Ascending aorta (tissue), 2 donors: ENCODE results near the gene CD6. TPM values are rescaled to one million over a fixed set of nuclear protein-coding genes. Genes with fewer than 3 reads are reported as not detected.

Source experiments
- DNase-seq, 2 donors: peaks; one replicate each; pipeline ENCODE4 v3.0.0-alpha.2; 2019; ENCODE audit warnings: low spot score in 2 of 2
- H3K27ac ChIP-seq, 2 donors: fragments of 200-600 bp; sonication (generic); one replicate each; pipeline ENCODE4 v1.5.1; 2016 to 2017; ENCODE audit warnings: mild to moderate bottlenecking in 1 of 2
- H3K27me3 ChIP-seq: fragments of 200-600 bp; sonication (generic); one replicate; pipeline ENCODE4 v1.5.1; 2017
- H3K36me3 ChIP-seq, 2 donors: fragments of 200-600 bp; sonication (generic); one replicate each; pipeline ENCODE4 v1.5.1; 2016
- H3K4me1 ChIP-seq, 2 donors: fragments of 200-600 bp; sonication (generic); one replicate each; pipeline ENCODE4 v1.5.1; 2016 to 2017; ENCODE audit warnings: mild to moderate bottlenecking in 1 of 2
- H3K4me3 ChIP-seq, 2 donors: fragments of 200-600 bp; sonication (generic); one replicate each; pipeline ENCODE4 v1.5.1; 2016 to 2017; ENCODE audit warnings: mild to moderate bottlenecking in 1 of 2
- H3K9me3 ChIP-seq, 2 donors: fragments of 200-600 bp; sonication (generic); one replicate each; pipeline ENCODE4 v1.5.1; 2016
- CTCF ChIP-seq, 3 experiments: fragments of 200-600 bp in 2 of 3; fragments of 450-650 bp in 1 of 3; sonication (generic) in 2 of 3; IDR thresholded peaks; one replicate each; pipeline ENCODE4 v1.5.1; 2016 to 2019; ENCODE audit warnings: antibody characterized with exemption in 3 of 3, mild to moderate bottlenecking in 1 of 3, moderate library complexity in 1 of 3
- intact Hi-C: fragments of 100-400 bp; cut with DNase I; formaldehyde crosslinking; loops from one replicate; pipeline ENCODE4 v1.15.1; 2023
- total RNA-seq: library from RNA; depleted of rRNA; stranded (reverse); fragments of >200 nt; gene quantifications from one replicate; pipeline ENCODE4 v1.1.0, GENCODE V29; 2016

Gene CD6
- total RNA-seq, 1 donor from 2014 or later: not detected

- H3K27me3 ChIP-seq: no peaks in the 10 kb centered on the region
- no peaks in the 10 kb centered on the region for H3K4me1 ChIP-seq
- intact Hi-C loops: no loop called here
- no peak overlapping the region for H3K4me3 ChIP-seq
- DNase-seq: no peak
- no peaks in the 10 kb centered on the region for H3K36me3 ChIP-seq
- TF ChIP-seq CTCF (IDR thresholded peaks at IDR 0.05): no peak
- no peaks in the 10 kb centered on the region for H3K9me3 ChIP-seq
- H3K27ac ChIP-seq: no peak overlapping the region
Observed at GRCh38 chr11:60978546-60979380, 7.3 kb downstream of the CD6 start.

GRCh38 chr11:60981515-60981914 is 10.0 kb downstream of the CD6 start:
- intact Hi-C loops: no loop called here
- H3K27ac ChIP-seq: no peak overlapping the region
- DNase-seq: no peak

GRCh38 chr11:60982184-60982583 is 10.7 kb downstream of the CD6 start:
- no peak for DNase-seq
- Histone ChIP-seq H3K27me3 (no peaks in the 10 kb centered on the region), H3K36me3 (no peaks in the 10 kb centered on the region), H3K9me3 (no peaks in the 10 kb centered on the region), H3K27ac (no peak overlapping the region), H3K4me3 (no peak overlapping the region), H3K4me1 (no peaks in the 10 kb centered on the region)
- intact Hi-C loops: no loop called here
- TF ChIP-seq CTCF (IDR thresholded peaks at IDR 0.05): no peak

More at GRCh38 chr11:60981515-60981914, 10.0 kb downstream of the CD6 start:
- Histone ChIP-seq H3K4me1 (no peaks in the 10 kb centered on the region), H3K9me3 (no peaks in the 10 kb centered on the region), H3K27me3 (no peaks in the 10 kb centered on the region), H3K4me3 (no peak overlapping the region), H3K36me3 (no peaks in the 10 kb centered on the region)
- no peak for TF ChIP-seq CTCF (IDR thresholded peaks at IDR 0.05)

GRCh38 chr11:60984149-60984548 is 12.7 kb downstream of the CD6 start:
- no peaks in the 10 kb centered on the region for H3K36me3 ChIP-seq
- intact Hi-C loops: no loop called here
- H3K4me3 ChIP-seq: no peak overlapping the region
- no peak for DNase-seq
- no peak for TF ChIP-seq CTCF (IDR thresholded peaks at IDR 0.05)
- no peaks in the 10 kb centered on the region for H3K27me3 ChIP-seq
- no peaks in the 10 kb centered on the region for H3K9me3 ChIP-seq
- no peak overlapping the region for H3K27ac ChIP-seq
- no peaks in the 10 kb centered on the region for H3K4me1 ChIP-seq

GRCh38 chr11:60984636-60985035 is 13.2 kb downstream of the CD6 start:
- no peaks in the 10 kb centered on the region for H3K9me3 ChIP-seq
- no peak for TF ChIP-seq CTCF (IDR thresholded peaks at IDR 0.05)
- no peak overlapping the region for H3K27ac ChIP-seq
- intact Hi-C loops: no loop called here
- DNase-seq: no peak
- no peaks in the 10 kb centered on the region for H3K4me1 ChIP-seq
- no peaks in the 10 kb centered on the region for H3K36me3 ChIP-seq
- H3K4me3 ChIP-seq: no peak overlapping the region
- no peaks in the 10 kb centered on the region for H3K27me3 ChIP-seq
